IPS DF 6.9 (cell line): ENCODE results near the gene CD52.
A peak's percentile ranks its signal among the peaks of the same experiment; 100 is the strongest.
"Not testable (repeated sequence)": the region's sequence is repeated elsewhere in the genome, so short reads cannot be mapped to it uniquely, and the experiment has no call there.

Source experiments
- DNase-seq: peaks from one replicate; pipeline ENCODE4 v3.0.0-alpha.2; 2013; ENCODE audit warnings: low read depth, low spot score
- H3K27ac ChIP-seq: one replicate; pipeline ENCODE4 v1.5.1; 2013; ENCODE audit warnings: low read length, control low read depth
- H3K27me3 ChIP-seq: 2 replicates; pipeline ENCODE4 v1.6.1; 2013; ENCODE audit warnings: mild to moderate bottlenecking, low read length; ENCODE audit not compliant: control insufficient read depth, insufficient read depth
- H3K36me3 ChIP-seq: 2 replicates; pipeline ENCODE4 v1.6.1; 2013; ENCODE audit warnings: low read length; ENCODE audit not compliant: control insufficient read depth, insufficient read depth
- H3K4me1 ChIP-seq: 2 replicates; pipeline ENCODE4 v1.6.1; 2013; ENCODE audit warnings: low read length; ENCODE audit not compliant: control insufficient read depth, insufficient read depth
- H3K4me3 ChIP-seq: 2 replicates; pipeline ENCODE4 v1.5.1; 2013; ENCODE audit warnings: mild to moderate bottlenecking, low read length
- H3K9me3 ChIP-seq: 2 replicates; pipeline ENCODE4 v1.6.1; 2013; ENCODE audit warnings: low read length, inconsistent platforms; ENCODE audit not compliant: control insufficient read depth, insufficient read depth
- WGBS: extraction: QIAGEN DNeasy Blood & Tissue Kit; methylation state at CpG from one replicate; pipeline ENCODE4 v1.1.7; 2013; ENCODE audit warnings: mixed read lengths, missing lambda C conversion rate; ENCODE audit not compliant: insufficient read length, insufficient coverage; 5-methylcytosine and 5-hydroxymethylcytosine counted together

Gene CD52

DNA sequence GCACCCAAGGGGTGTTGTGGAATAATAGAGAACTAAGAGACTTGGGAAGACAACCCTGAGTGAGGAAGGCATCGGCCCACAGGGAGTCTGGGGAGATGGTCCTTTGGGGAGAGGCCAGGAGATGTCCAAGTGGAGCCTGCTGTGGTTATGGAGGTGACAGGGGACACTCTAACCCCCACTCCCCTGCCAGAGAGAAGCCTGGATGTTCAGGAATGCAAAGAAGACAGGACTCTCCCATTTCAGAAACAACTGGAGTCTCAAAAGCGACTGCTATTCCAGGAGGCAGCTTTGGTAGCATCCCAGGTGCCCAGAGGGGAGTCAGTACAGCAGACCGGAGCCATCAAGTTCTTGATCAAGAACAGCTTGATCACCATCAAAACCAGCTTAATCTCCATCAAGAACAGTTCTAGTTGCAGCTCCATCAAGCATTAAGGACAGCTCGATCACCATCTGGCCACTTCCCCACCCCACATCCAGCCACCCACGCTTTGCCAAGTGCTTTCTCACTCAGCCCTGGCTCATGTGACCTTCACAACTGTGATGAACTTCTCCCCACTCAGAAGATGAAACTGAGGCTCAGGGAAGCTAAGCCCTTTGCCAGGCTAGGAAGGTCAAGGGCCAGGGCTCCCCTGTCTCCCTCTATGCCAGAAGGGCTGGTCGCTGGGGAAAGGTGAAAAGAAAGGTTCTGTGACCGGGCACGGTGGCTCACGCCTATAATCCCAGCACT is 743 bp downstream of the CD52 start:
- WGBS, result no CpG with 5 or more reads among the region's 9 CpGs
- no peak overlapping the region for H3K27ac ChIP-seq
- no peaks in the 10 kb centered on the region for H3K9me3 ChIP-seq

DNA sequence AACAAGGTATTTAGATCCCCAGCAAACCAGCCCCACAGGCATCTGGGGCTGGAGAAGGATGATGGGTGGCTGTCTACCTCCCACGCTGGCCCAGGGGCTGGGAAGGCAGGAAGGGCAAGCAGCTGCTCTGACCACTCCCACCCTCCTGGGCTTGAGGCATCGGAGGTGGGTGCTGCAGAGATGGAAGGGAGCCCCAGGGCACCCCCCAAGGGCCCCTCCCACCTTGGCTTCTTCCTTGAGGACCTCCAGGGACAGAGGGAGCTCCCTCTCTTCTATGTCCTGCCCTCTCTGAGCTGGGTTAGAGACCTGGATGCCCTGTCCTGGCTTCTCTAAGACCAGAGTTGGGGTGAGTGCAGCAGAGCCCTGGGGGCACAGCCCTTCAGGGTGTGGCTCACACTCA is 3.1 kb downstream of the CD52 start:
- no CpG with 5 or more reads among the region's 2 CpGs for WGBS
- no peak overlapping the region for H3K4me3 ChIP-seq

More for the DNA sequence above, 743 bp downstream of the CD52 start:
- H3K4me1 ChIP-seq, result peaks cover 3% of the 10 kb centered on the region; the same call in 1 of the 2 replicates
- no peak overlapping the region for H3K4me3 ChIP-seq
- H3K27me3 ChIP-seq, result no peaks in the 10 kb centered on the region
- DNase-seq, result no peak
- peaks cover 2% of the 10 kb centered on the region; the same call in 1 of the 2 replicates for H3K36me3 ChIP-seq

DNA sequence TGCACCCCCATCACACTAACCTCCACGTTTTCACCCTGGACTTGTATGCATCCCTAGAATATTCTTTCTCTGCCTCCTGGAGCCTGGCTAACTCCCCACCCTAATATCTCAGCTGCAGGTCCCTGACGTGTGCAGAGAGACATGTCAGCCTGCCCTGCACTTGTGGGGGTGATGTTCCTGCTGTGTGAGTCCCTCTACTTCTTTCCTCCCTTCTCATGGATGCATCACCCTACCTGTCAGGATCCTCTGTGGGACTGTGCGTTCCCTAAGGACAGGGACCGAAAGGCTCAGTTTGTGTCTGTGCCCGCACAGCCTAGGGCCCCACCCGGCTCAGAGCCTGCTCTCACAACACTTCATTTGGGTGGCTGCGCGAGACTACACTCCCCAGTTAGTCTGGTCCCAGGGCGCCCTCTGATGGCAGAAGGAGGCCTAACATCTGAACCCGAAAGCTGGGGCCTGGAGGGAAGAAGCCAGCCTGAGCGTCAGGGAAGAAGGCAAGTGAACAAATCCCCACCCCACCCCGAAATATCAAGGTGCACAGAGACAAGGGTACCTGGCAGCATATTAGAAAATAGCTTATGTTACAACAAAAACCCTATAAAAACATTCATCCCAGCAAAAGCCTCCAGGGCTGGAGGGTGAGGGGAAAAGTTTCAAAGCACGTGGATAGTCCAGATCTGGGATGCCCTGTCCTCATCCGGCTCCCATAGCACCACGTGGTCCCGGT is 3.7 kb downstream of the CD52 start:
- peaks cover 3% of the 10 kb centered on the region; the same call in 1 of the 2 replicates for H3K4me1 ChIP-seq
- H3K9me3 ChIP-seq, result no peaks in the 10 kb centered on the region
- peaks cover 9% of the 10 kb centered on the region; the same call in 1 of the 2 replicates for H3K36me3 ChIP-seq
- H3K27ac ChIP-seq, result no peak overlapping the region
- no CpG with 5 or more reads among the region's 16 CpGs for WGBS
- H3K4me3 ChIP-seq, result no peak overlapping the region
- DNase-seq, result peak; percentile 71
- H3K27me3 ChIP-seq, result no peaks in the 10 kb centered on the region

More for the DNA sequence above, 3.1 kb downstream of the CD52 start:
- H3K27me3 ChIP-seq, result no peaks in the 10 kb centered on the region
- no peak for DNase-seq
- H3K4me1 ChIP-seq, result peaks cover 3% of the 10 kb centered on the region; the same call in 1 of the 2 replicates
- peaks cover 9% of the 10 kb centered on the region; the same call in 1 of the 2 replicates for H3K36me3 ChIP-seq
- H3K9me3 ChIP-seq, result no peaks in the 10 kb centered on the region
- H3K27ac ChIP-seq, result no peak overlapping the region

DNA sequence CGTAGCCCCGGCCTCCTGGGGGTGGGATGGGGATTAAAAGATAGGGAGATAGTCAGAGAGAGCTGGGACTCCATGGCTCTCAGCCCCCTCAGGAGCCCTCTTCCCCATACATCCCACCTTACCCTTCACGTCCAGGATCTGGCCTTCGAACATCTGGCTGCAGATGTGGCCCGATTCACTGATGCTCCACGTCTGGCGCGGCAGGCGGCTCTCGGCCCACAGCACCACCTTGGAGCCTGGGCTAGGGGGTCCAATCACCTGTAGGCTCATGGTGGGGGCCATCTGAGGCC is 4.2 kb downstream of the CD52 start:
- no peaks in the 10 kb centered on the region for H3K27me3 ChIP-seq
- no peak overlapping the region for H3K27ac ChIP-seq
- no peak overlapping the region for H3K4me3 ChIP-seq
- no peak for DNase-seq
- H3K9me3 ChIP-seq, result no peaks in the 10 kb centered on the region
- H3K36me3 ChIP-seq, result peaks cover 9% of the 10 kb centered on the region; the same call in 1 of the 2 replicates
- no CpG with 5 or more reads among the region's 10 CpGs for WGBS
- peaks cover 3% of the 10 kb centered on the region; the same call in 1 of the 2 replicates for H3K4me1 ChIP-seq

DNA sequence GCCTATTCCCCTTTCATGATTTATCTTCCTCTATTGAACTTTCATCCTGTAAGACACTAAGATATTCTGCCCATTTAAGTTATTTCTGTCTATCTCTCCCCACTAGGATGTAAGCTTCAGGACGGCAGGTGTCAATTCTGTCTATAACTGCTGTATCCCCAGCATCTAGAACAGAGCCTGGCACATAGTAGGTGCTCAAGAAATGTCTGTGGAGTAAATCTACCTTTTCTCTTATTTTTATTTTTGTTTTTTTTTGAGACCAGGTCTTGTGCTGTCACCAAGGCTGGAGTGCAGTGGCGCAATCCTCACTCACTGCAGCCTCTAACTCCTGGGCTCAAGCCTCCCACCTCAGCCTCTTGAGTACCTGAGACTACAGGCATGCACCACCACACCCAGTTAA is 5.6 kb downstream of the CD52 start:
- Histone ChIP-seq H3K27ac (no peak overlapping the region), H3K4me3 (no peak overlapping the region), H3K27me3 (no peaks in the 10 kb centered on the region), H3K36me3 (peaks cover 9% of the 10 kb centered on the region; the same call in 1 of the 2 replicates), H3K4me1 (no peaks in the 10 kb centered on the region), H3K9me3 (no peaks in the 10 kb centered on the region)
- WGBS, result no CpG with 5 or more reads among the region's 2 CpGs
- no peak for DNase-seq

DNA sequence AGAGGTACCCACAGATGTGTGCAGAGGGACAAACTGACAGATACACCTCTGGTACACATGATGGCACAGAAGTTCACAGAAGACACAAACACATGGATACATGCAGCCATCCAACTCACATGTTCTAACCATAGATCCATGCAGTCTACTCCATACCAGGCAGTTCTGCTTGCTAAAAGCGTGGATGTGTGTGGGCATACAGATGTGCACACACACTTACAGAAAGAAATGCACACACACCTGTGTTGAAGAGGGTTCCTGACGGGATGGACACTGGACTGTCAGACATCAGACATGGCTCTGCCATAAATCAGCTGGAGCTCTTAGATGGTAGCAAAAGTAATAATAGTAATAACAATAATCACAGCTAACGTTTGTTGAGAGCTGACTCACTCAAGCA is 6.8 kb downstream of the CD52 start:
- Histone ChIP-seq H3K9me3 (no peaks in the 10 kb centered on the region), H3K4me1 (no peaks in the 10 kb centered on the region), H3K36me3 (peaks cover 9% of the 10 kb centered on the region; the same call in 1 of the 2 replicates), H3K4me3 (no peak overlapping the region), H3K27me3 (no peaks in the 10 kb centered on the region), H3K27ac (no peak overlapping the region)
- WGBS, result no CpG with 5 or more reads among the region's 3 CpGs
- DNase-seq, result no peak

DNA sequence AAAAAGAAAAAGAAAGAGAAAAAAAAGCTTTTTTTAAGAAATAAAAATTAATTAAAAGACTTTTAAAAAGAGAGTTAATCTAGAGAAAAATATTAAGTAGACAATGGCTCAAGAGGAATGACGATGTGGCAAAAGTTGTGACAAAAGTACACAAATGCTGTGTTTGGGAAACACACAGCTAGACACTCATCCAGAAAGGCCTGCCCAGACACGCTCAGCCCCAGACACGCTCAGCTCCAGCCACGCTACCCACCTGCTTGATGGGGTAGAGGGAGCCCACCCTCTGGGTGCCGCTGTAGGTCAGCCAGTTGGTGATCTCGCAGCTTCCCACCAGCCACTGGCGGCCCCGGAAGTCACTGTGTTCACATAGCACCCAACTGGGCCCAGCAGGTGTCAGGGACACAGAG is 10.2 kb downstream of the CD52 start:
- no peak for DNase-seq
- Histone ChIP-seq H3K27me3 (no peaks in the 10 kb centered on the region), H3K4me3 (no peak overlapping the region), H3K27ac (no peak overlapping the region), H3K9me3 (no peaks in the 10 kb centered on the region), H3K36me3 (peaks cover 12% of the 10 kb centered on the region), H3K4me1 (no peaks in the 10 kb centered on the region)
- no CpG with 5 or more reads among the region's 8 CpGs for WGBS

DNA sequence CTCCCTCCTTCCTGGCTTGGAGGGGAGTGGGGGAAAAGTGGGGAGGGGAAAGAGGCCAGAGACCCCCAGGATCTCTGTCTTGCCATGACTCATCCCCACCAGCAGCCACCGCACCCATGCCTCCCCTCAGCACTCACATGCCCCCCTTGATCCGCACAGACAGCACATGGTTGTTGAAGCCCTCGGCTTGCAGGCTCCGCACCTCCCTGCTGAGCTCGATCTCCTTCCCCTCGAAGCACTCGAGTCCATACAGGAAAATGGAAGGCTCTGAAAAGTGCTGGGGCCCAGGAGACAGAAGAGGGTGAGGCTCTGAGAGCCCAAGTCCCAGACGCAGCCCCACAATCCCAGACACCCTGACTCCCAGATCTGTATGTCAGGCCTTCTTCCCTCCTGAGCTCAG is 10.8 kb downstream of the CD52 start:
- Histone ChIP-seq H3K9me3 (no peaks in the 10 kb centered on the region), H3K27me3 (no peaks in the 10 kb centered on the region), H3K4me3 (no peak overlapping the region), H3K4me1 (no peaks in the 10 kb centered on the region), H3K27ac (no peak overlapping the region), H3K36me3 (peaks cover 12% of the 10 kb centered on the region)
- DNase-seq, result no peak
- no CpG with 5 or more reads among the region's 8 CpGs for WGBS

DNA sequence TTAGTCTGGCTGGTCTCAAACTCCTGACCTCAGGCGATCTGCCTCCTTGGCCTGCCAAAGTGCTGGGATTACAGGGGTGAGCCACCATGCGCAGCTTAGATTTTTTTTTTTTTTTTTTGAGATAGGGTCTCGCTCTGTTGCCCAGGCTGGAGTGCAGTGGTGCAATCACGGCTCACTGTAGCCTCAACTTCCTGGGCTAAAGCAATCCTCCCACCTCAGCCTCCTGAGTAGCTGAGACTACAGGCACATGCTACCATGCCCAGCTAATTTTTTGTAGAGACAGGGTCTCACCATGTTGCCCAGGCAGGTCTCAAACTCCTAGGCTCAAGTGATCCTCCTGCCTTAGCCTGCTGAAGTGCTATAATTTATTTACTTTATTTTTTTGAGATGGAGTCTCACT is 11.6 kb downstream of the CD52 start:
- not testable (repeated sequence) for H3K4me1 ChIP-seq, H3K27ac ChIP-seq, H3K9me3 ChIP-seq, H3K4me3 ChIP-seq, H3K27me3 ChIP-seq, DNase-seq
- WGBS, result no CpG with 5 or more reads among the region's 4 CpGs
- peaks cover 12% of the 10 kb centered on the region for H3K36me3 ChIP-seq

DNA sequence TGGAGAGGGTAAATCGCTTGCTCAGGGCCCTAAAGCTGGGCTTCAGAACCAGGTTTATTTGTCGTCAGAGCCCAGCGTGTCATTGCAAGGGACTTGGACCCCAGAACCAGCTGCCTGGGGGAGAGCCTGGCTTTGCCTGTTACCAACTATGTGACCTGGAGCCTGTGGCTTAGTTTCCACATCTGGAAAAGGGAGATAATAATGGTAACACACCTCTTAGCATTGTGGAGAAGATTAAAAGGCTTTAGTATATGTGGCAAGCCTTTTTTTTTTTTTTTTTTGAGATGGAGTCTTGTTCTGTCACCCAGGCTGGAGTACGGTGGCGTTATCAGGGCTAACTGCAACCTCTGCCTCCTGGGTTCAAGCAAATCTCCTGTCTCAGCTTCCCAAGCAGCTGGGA is 12.5 kb downstream of the CD52 start:
- no CpG with 5 or more reads among the region's 5 CpGs for WGBS
- Histone ChIP-seq H3K4me3 (no peak overlapping the region), H3K9me3 (no peaks in the 10 kb centered on the region), H3K27me3 (no peaks in the 10 kb centered on the region), H3K4me1 (no peaks in the 10 kb centered on the region), H3K27ac (no peak overlapping the region), H3K36me3 (peaks cover 5% of the 10 kb centered on the region)
- DNase-seq, result no peak
